Osteoblast (primary cell): ENCODE measurements around the gene RUFY4. TPM values are rescaled to one million over a fixed set of nuclear protein-coding genes. Genes with fewer than 3 reads are reported as not detected.

Experiments used
- DNase-seq: peaks from one replicate; pipeline ENCODE4 v3.0.0; 2011; ENCODE audit warnings: low spot score, mixed read lengths; ENCODE audit not compliant: insufficient read length; ENCODE audit errors: missing footprints
- H2AFZ ChIP-seq: 2 replicates; pipeline ENCODE4 v1.6.0; 2011; ENCODE audit warnings: mild to moderate bottlenecking, low read length
- H3K27ac ChIP-seq: 2 replicates; pipeline ENCODE4 v1.5.1; 2011; ENCODE audit warnings: mild to moderate bottlenecking, low read depth, low read length, moderate library complexity
- H3K27me3 ChIP-seq: 2 replicates; pipeline ENCODE4 v1.6.0; 2012; ENCODE audit warnings: mild to moderate bottlenecking, control low read depth, inconsistent platforms, low read length, moderate library complexity; ENCODE audit not compliant: insufficient read depth
- H3K36me3 ChIP-seq: 2 replicates; pipeline ENCODE4 v1.5.1; 2011; ENCODE audit warnings: mild to moderate bottlenecking, low read length, control low read depth, moderate library complexity; ENCODE audit not compliant: insufficient read depth
- H3K4me1 ChIP-seq: 2 replicates; pipeline ENCODE4 v1.5.1; 2011; ENCODE audit warnings: mild to moderate bottlenecking, low read length, control low read depth, moderate library complexity; ENCODE audit not compliant: insufficient read depth
- H3K4me2 ChIP-seq: 2 replicates; pipeline ENCODE4 v1.6.0; 2011; ENCODE audit warnings: mild to moderate bottlenecking, low read length; ENCODE audit not compliant: insufficient read depth
- H3K4me3 ChIP-seq: fragments of 200-600 bp; sonication (generic); 3 replicates; pipeline ENCODE4 v1.5.1; 2012; ENCODE audit warnings: mild to moderate bottlenecking, low read length, inconsistent platforms; ENCODE audit not compliant: insufficient read depth
- H3K79me2 ChIP-seq: 2 replicates; pipeline ENCODE4 v1.6.0; 2012; ENCODE audit warnings: mild to moderate bottlenecking, low read length, control low read depth, inconsistent platforms; ENCODE audit not compliant: insufficient read depth
- H3K9me3 ChIP-seq: 2 replicates; pipeline ENCODE4 v1.5.1; 2011; ENCODE audit warnings: low read depth, low read length, control low read depth
- H4K20me1 ChIP-seq: 2 replicates; pipeline ENCODE4 v1.6.0; 2012; ENCODE audit warnings: mild to moderate bottlenecking, low read length, control low read depth; ENCODE audit not compliant: insufficient read depth
- CTCF ChIP-seq: IDR thresholded peaks from 2 replicates; pipeline ENCODE4 v1.5.1; 2011; ENCODE audit warnings: mild to moderate bottlenecking, low read depth, low read length, moderate library complexity; ENCODE audit errors: extremely low read depth
- total RNA-seq: library from RNA; depleted of rRNA; stranded (reverse); fragments of >200 nt; gene quantifications from 2 replicates; pipeline ENCODE4 v1.2.3, GENCODE V29; 2012

RUFY4 gene
- total RNA-seq, 1 donor: not detected

GRCh38 chr2:218086478-218086877 is 17.4 kb downstream of the RUFY4 start:
- Histone ChIP-seq H3K4me1 (peaks cover 6% of the 10 kb centered on the region), H3K79me2 (no peaks in the 10 kb centered on the region), H3K36me3 (no peaks in the 10 kb centered on the region), H3K27ac (no peak overlapping the region), H4K20me1 (no peaks in the 10 kb centered on the region), H3K9me3 (peaks cover 6% of the 10 kb centered on the region), H2AFZ (no peak overlapping the region), H3K4me3 (no peak overlapping the region), H3K4me2 (no peak overlapping the region), H3K27me3 (peaks cover 27% of the 10 kb centered on the region)
- no peak for TF ChIP-seq CTCF
- DNase-seq: no peak

- no peak overlapping the region for H2AFZ ChIP-seq
- no peak for DNase-seq
- H3K4me1 ChIP-seq: no peaks in the 10 kb centered on the region
- peaks cover 42% of the 10 kb centered on the region for H3K27me3 ChIP-seq
- H4K20me1 ChIP-seq: no peaks in the 10 kb centered on the region
- no peaks in the 10 kb centered on the region for H3K36me3 ChIP-seq
- no peak for TF ChIP-seq CTCF
- H3K9me3 ChIP-seq: peaks cover 6% of the 10 kb centered on the region
- H3K27ac ChIP-seq: no peak overlapping the region
- no peaks in the 10 kb centered on the region for H3K79me2 ChIP-seq
- no peak overlapping the region for H3K4me3 ChIP-seq
- no peak overlapping the region for H3K4me2 ChIP-seq
Measured at GRCh38 chr2:218089259-218089658, 20.2 kb downstream of the RUFY4 start.

GRCh38 chr2:218091746-218092145 is 22.7 kb downstream of the RUFY4 start:
- Histone ChIP-seq H3K4me2 (no peak overlapping the region), H4K20me1 (no peaks in the 10 kb centered on the region), H3K27me3 (peaks cover 42% of the 10 kb centered on the region), H3K36me3 (no peaks in the 10 kb centered on the region), H3K4me1 (no peaks in the 10 kb centered on the region), H3K79me2 (no peaks in the 10 kb centered on the region), H2AFZ (no peak overlapping the region), H3K4me3 (no peak overlapping the region), H3K9me3 (peaks cover under 1% of the 10 kb centered on the region), H3K27ac (no peak overlapping the region)
- no peak for TF ChIP-seq CTCF
- no peak for DNase-seq

- Histone ChIP-seq H2AFZ (no peak overlapping the region), H3K79me2 (no peaks in the 10 kb centered on the region), H3K4me2 (no peak overlapping the region), H3K27ac (no peak overlapping the region), H3K9me3 (no peaks in the 10 kb centered on the region), H3K4me1 (no peaks in the 10 kb centered on the region), H4K20me1 (no peaks in the 10 kb centered on the region), H3K36me3 (no peaks in the 10 kb centered on the region), H3K4me3 (no peak overlapping the region), H3K27me3 (peaks cover 55% of the 10 kb centered on the region)
- DNase-seq: no peak
- peak; percentile 32 for TF ChIP-seq CTCF
Measured at GRCh38 chr2:218093879-218094278, 24.8 kb downstream of the RUFY4 start.
